Suprapubic skin (tissue), 4 donors: ENCODE results near the gene HIRA.

Source experiments
- CTCF ChIP-seq, 2 donors: fragments of 200-600 bp in 1 of 2; fragments of 450-650 bp in 1 of 2; sonication (generic) in 1 of 2; IDR thresholded peaks; one replicate each; pipeline ENCODE4 v1.5.1; 2016 to 2019; ENCODE audit warnings: antibody characterized with exemption in 2 of 2, mild to moderate bottlenecking in 1 of 2, moderate library complexity in 1 of 2
- EP300 ChIP-seq: sonication (generic); formaldehyde crosslinking; IDR thresholded peaks from one replicate; pipeline ENCODE4 v1.6.1; 2017; ENCODE audit warnings: antibody characterized with exemption
- POLR2A ChIP-seq, 2 donors: fragments of 450-650 bp; IDR thresholded peaks; one replicate each; pipeline ENCODE4 v1.6.1; 2017; ENCODE audit warnings: antibody characterized with exemption in 2 of 2, mild to moderate bottlenecking in 2 of 2, moderate library complexity in 2 of 2
- POLR2AphosphoS5 ChIP-seq, 3 donors: sonication (generic); formaldehyde crosslinking; IDR thresholded peaks; one replicate each; pipeline ENCODE4 v1.6.1; 2017; ENCODE audit warnings: antibody characterized with exemption in 3 of 3

DNA sequence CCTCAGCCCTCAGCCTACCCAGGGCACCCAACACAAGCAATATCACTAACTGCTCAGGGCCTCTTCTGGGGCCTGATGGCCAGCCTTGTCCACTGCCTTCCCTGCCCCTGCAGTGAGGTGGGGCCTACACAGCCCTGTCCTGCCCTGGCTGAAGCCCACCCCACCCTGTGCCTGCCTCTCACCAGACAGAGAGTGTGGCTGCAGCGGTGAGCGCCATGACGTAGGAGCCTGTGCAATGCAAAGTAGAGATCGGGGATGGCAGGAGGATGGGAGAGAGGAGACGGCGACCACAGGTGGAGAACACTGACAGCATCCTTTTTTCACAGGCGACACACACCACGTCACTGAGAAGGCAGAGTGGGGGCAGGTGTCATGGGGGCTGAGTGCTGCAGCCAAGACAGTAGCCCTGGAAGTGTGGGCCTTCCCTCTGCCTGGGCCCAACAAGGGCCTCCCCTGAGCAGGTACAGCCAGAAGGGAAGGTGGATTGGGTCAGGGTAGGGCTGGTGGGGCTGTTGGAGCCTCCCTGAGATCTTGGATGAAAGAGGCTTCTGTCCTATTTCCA lies 74.7 kb downstream of the HIRA start:
- TF ChIP-seq CTCF (IDR thresholded peaks at IDR 0.05) (no peak), POLR2AphosphoS5 (IDR thresholded peaks at IDR 0.05) (no peak), POLR2A (IDR thresholded peaks at IDR 0.05) (no peak), EP300 (no peak)
